ENCODE measurements around the gene KCNJ11. TPM values are rescaled to one million over a fixed set of nuclear protein-coding genes. Genes with fewer than 3 reads are reported as not detected.

Gene KCNJ11
- total and polyA plus RNA-seq, 2 of the 8 experiments (the other 6 are each of a cell fraction or from before 2014, with no cell fraction given) = 3.8 to 6.3 TPM

DNA sequence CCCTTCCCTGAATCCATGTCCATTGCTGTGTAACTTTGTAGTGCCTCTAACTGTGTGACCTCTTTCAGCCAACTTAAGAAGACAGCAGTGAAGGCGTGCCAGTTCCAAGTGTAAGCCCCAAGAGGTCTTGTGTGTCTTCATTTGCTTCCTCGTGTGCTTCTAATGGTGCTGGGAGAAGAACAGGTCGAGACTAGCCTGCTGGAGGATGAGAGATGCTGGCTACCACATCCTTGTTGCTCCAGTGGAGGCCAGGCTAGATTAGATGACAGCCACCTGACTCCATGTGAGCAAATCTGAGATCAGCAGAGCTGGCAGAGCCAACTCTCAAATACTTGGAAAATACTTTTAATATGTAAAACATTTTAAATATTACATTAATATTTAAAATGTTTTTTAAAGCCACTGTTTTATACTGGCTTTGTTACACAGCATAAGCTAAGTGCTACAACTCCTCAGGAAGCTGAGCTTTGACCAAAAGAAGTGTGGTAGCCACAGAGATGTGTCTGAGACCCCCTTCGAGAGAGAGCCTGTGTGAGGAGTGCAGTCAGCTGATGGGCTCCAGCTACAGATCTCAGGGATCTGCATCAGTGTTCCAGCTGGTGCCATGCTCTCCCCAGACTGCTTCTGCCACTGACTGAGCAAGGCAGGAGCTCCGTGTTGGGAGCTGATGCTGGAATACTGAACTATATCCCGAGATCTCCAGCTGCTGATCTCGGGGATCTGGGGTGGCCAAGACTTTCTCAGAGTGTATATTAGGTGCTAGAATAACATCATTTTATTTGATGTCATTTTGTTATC, 8.9 kb downstream of the KCNJ11 start:
- no peaks in the 10 kb centered on the region for H3K23me2 ChIP-seq (ENCODE audit: low read depth, low read length)
- H2BK20ac ChIP-seq (ENCODE audit: low read length) = no peak overlapping the region
- TF ChIP-seq SP2 (IDR thresholded peaks at IDR 0.05; ENCODE audit: low read length) (no peak), KDM5A (IDR thresholded peaks at IDR 0.05; ENCODE audit: low read length) (no peak), TAF7 (optimal IDR thresholded peaks at IDR 0.05; ENCODE audit: borderline replicate concordance, low read depth, low read length) (no peak)
- no peak for FAIRE-seq
- H3K18ac ChIP-seq (ENCODE audit: extremely low read depth, low read length) = no peak overlapping the region
- H4K91ac ChIP-seq (replicated peaks; ENCODE audit: insufficient read length, low read length) = no peak overlapping the region
- no peaks in the 10 kb centered on the region for H3K79me2 ChIP-seq (ENCODE audit: control insufficient read depth in 1 of 2, insufficient read depth in 2 of 2, low read length in 2 of 2)
- H2BK12ac ChIP-seq (ENCODE audit: low read depth, low read length) = no peak overlapping the region
- no peak overlapping the region for H4K8ac ChIP-seq (ENCODE audit: extremely low read depth, insufficient read depth, low read length)
- H3K36me3 ChIP-seq (ENCODE audit: control insufficient read depth in 2 of 4, insufficient read depth in 4 of 4, low read length in 3 of 4) = no peaks in the 10 kb centered on the region
- H4K20me1 ChIP-seq (replicated peaks in 1 of 2; ENCODE audit: control insufficient read depth in 1 of 2, insufficient read depth in 2 of 2, low read length in 2 of 2) = no peaks in the 10 kb centered on the region
- ChIA-PET POLR2A (ENCODE audit: partially characterized antibody) (no interaction called here), CTCF (ENCODE audit: partially characterized antibody) (interaction anchor here (0.6 to 38.8 kb wide), 6 partner anchors 9 to 348 kb away, joined by 3 to 1414 read pairs (median 4); partner anchors contain the start of gene KCNJ11)
- H3K14ac ChIP-seq (ENCODE audit: insufficient read length) = no peak overlapping the region
- no peak for DNase-seq (ENCODE audit: low read depth in 1 of 2, low spot score in 2 of 2)
- no peak overlapping the region for H2AK5ac ChIP-seq (ENCODE audit: low read depth, low read length)
- H3K4me3 ChIP-seq (ENCODE audit: extremely low read depth in 1 of 4, insufficient read depth in 2 of 4, low read depth in 3 of 4, low read length in 4 of 4) = no peak overlapping the region
- no peak overlapping the region for H3K9ac ChIP-seq (replicated peaks in 1 of 4; ENCODE audit: extremely low read depth in 1 of 4, low read depth in 3 of 4, low read length in 3 of 4)
- 0 out of 7 replicates have a peak, but pooled peaks cover 0 to 4% (median 0%) of the 10 kb centered on the region in 4 experiments for H3K4me1 ChIP-seq (replicated peaks in 1 of 4; ENCODE audit: control insufficient read depth in 3 of 4, insufficient read depth in 4 of 4, low read length in 3 of 4)
- H3K56ac ChIP-seq (replicated peaks; ENCODE audit: insufficient read length, low read depth, low read length) = no peak overlapping the region
- WGBS, 2 experiments (ENCODE audit: extremely low coverage in 1 of 2, insufficient coverage in 1 of 2, insufficient read length in 1 of 2, insufficient replicate concordance in 2 of 2, low coverage in 1 of 2, low lambda C conversion rate in 2 of 2, missing lambda C conversion rate in 1 of 2) = 80% methylated on average over 7 of the region's 7 CpGs; no CpG with 5 or more reads in 1 of the 2 experiments
- H3K4me2 ChIP-seq (ENCODE audit: insufficient read depth in 1 of 2, low read depth in 2 of 2, low read length in 2 of 2) = no peak overlapping the region
- no peaks in the 10 kb centered on the region; the same call in 1 of the 2 replicates for H3K79me1 ChIP-seq (ENCODE audit: low read depth, low read length)
- H2BK5ac ChIP-seq (ENCODE audit: low read depth, low read length) = no peak overlapping the region
- no peak overlapping the region for H2AFZ ChIP-seq (ENCODE audit: low read length)
- H3K9me3 ChIP-seq (ENCODE audit: insufficient read depth in 2 of 2, low read depth in 1 of 2, low read length in 1 of 2) = peaks cover 11 to 13% of the 10 kb centered on the region in 2 experiments; a peak in 2 of 4 replicates
- no peak overlapping the region for H2BK120ac ChIP-seq (replicated peaks; ENCODE audit: low read depth, low read length)
- no peak overlapping the region for H2BK15ac ChIP-seq (ENCODE audit: low read length)
- no peak overlapping the region for H3K23ac ChIP-seq (ENCODE audit: insufficient read length)
- H4K5ac ChIP-seq (ENCODE audit: insufficient read length, low read depth, low read length) = no peak overlapping the region
- H3K27ac ChIP-seq (ENCODE audit: low read depth, low read length) = no peak overlapping the region
- H3K27me3 ChIP-seq (replicated peaks in 1 of 4; ENCODE audit: control insufficient read depth in 3 of 4, extremely low read depth in 1 of 4, insufficient read depth in 3 of 4, low read length in 3 of 4) = no peaks in the 10 kb centered on the region
- no peak overlapping the region for H3K4ac ChIP-seq (replicated peaks; ENCODE audit: insufficient read length, low read depth, low read length)
